Left hindlimb (tissue), 1 donor: ENCODE results near the gene ANAPC4.

Source experiments
- DNase-seq: peaks from one replicate; pipeline ENCODE4 v3.0.0-alpha.2; 2018

Gene ANAPC4

DNA sequence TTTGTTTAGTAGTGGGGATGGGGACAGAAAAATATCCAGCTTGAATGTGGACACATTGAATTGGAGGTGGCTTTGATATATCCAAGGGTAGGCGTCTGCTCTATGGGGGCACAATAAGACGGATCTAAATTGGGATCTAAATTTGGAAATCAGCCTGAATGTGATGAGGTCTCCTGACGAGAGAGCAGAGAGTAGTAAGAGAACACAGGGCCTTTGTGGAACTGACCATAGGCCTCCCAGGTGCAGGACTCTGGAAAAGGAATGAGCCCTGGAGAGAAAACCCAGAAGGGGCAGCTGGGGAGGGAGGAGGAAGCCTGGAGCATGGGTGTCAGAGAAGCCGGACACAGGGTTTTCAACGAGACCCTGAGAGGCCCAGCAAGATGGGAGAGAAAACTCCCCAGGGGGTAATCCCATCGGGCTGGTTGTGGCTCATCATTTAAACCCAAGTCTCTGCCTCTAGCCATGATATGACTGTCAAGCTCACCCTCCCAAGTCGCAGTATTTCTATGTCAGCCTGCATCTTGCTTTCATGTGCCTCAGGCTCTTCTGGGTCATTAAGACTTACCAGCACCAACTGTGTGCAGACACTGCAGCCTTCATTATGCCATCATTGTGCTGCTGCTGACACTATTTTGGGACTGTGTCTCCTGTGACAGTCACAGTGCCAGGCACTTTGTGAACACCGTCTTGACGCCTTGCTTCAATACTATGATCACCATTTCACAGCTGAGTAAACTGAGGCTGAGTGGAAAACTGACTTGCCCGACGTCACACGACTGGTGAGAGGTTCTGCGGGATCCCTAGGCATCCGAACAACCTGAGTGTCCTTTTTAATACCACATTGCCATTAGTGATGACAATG is 57.1 kb downstream of the ANAPC4 start:
- no peak for DNase-seq

DNA sequence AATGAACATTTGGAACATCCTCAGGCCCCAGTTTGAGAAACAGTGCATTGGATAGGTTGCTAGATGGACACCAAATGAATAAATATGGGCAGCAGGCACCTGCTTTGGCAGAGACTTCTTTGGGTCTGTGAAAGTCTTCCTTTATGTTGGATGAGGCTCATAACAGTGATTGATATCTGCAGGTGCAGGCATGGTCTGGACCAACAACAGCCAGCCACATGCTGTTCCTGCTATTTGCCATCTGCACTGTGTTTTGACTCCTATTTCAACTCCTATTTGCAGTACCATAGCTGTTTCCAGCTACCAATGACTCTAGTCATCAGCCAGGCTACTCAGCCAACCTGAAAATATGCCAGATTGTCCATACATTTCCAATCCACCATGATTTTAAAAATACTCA is 60.9 kb downstream of the ANAPC4 start:
- no peak for DNase-seq

DNA sequence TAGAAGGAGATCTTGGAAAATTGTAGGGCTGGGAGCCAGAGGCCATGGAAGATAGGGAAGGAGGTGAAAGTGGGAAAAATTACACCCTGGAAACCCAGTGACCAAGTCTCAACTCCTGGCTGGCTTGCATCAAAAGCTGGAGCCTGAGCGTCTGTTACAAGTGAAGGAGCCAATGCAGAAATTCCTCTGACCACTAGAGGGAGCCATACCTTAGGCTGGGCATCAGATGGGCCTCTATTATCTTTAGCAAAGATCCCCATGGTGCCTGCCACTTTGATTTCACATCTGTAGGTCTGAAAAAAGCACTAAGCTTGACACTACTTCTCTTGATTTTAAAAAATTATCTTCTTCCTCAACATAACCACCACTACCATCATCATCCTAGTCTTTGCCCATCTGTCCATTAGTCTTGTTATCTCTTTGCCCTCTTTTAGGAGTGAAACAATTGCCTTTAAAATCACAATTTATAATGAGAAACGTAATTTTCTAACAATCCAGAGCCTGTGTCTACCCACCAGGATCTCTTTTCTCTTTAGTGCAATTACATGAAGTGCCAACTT is 62.9 kb downstream of the ANAPC4 start:
- no peak for DNase-seq

DNA sequence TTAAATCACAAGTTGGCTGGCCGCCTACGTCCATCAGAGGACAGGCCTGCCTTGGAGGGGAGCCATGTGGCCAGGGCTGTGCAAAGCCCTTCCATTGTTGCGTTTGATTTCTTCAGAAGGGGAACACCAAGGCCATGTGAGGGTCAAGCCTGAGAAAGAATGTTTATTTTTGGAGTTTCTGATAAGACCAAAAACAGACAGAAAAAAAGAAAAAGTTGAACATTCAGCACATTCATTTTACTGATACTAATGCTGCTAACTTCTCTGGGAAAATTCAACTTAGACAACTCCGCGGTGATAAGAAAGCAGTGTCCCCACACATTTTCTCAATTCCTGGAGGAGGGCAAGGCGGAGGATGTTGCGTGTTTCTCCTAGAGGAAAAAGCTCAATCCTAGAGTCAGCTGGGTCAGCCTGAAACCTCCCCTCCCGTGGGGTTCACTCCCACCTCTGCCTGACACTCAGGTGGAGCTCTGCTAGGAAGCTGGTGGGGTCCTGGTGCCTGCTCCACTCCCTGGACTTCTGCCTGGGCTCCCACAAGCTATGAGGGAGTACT is 63.5 kb downstream of the ANAPC4 start:
- DNase-seq = no peak

DNA sequence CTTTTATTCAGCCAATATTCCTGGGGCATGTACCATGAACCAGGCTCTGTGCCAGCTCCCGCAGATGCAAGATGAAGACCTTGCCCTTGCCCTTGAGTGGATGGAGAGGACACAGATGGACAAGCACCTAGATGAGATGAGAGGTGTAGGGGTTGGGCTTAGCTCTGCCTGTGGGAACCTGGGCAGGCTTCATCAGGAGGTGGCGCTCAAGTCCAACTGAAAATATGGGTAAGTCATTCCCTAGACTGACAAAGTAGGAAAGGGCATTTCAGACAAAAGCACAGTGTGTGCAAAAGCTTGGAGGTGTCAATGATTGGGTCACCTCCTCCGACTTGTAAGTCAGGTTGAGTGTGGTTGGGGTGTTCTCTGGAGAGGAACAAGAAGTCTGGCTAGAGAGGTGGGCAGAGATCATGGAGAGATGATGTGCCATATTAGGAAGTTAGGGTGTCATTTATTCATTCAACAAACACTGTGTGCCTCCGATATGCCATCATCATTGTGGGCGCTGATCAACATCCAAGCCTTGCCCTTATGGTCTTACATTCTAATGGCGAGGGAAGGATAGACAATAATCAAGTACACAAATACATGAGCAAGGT is 64.6 kb downstream of the ANAPC4 start:
- peak; percentile 63 for DNase-seq

DNA sequence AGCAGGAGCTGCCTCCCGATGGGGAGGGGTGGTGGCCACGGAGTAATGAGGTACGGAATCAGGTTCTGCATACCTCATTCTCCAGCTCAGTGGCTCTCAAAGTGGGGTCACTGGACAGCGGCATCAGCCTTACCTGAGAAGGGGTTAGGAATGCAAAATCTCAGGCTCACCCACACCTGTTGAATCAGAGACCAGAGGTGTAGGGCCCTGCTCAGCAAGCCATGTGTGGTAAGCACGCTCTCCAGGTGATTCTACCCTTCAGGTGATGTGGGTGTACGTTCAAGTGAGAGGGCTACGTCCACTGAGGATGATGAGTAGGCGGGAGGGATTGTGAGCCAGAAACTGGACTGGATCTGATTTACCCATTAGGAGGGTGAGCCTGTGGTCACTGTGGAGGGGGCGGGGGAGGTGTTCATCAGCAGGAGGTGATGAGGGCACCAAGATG is 65.8 kb downstream of the ANAPC4 start:
- DNase-seq = no peak

DNA sequence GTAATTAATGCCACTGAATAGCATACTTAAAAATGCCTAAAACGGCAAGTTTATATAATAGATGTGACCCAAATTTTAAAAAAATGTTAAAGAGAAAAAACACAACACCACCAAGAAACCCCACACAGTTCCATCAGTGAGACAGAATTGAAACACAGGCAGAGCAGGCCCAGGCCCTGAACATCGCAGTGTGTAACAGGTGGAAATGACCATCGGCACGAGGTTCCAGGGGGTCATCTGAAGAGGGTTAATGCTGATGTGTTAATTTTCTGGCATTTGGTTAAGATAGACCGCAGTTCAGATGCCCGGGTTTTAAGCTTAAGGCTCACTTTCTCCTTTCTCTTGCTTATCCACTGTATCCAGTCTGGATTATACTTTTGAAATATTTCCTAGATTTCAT is 66.8 kb downstream of the ANAPC4 start:
- DNase-seq = no peak

DNA sequence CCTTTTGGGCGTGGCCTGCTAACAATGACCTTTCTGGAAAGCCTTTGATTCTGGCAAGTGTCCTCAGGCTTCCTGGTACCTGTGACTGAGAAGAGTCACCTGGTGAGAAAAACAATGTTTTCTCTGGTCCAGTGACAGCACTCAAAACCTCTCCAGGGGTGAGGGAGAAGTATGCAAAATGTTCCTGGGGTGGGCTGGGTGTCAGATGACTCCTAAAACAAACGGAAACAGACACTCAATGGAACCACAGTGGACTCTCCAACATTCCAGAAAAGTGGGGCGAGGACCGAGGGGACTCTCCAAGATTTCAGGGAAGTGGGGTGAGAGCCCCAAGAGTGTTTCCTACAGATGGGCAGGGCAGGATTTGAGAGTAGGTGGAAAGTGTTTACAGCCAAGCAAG is 69.5 kb downstream of the ANAPC4 start:
- no peak for DNase-seq

DNA sequence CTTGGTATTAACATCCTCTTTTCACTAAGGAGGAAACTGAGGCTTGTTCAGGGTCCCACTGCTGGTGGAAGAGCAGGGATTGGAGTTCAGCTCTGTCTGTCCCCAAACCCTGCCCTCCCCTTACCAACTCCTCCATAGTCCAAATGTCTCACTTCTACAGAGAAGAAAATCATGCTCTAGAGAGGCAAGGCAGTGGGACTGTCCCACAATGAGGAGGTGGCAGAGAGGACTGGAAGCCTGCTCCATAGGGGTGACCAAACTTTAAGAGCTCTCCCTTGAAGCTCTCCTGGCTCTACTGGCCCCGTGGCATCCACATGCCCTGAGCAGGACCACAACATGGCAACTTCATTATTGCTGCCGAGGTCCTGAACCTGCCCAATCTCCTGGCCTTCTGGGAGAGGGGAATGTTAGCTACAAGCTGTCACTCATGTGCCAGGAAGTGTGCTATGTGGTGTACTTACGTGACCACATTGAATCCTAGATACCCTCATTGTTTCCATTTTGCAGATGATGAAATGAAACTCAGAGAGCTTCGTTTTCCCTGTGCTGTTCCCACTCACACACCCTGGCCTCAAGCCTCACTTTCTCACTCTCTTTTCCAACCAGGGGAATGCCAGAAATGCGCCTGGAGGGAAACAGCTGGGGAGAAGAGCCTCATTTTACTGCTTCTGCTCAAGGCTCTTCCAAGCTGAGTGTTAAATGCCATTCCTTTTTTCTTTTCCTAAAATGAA is 71.5 kb downstream of the ANAPC4 start:
- peak; percentile 70 for DNase-seq

DNA sequence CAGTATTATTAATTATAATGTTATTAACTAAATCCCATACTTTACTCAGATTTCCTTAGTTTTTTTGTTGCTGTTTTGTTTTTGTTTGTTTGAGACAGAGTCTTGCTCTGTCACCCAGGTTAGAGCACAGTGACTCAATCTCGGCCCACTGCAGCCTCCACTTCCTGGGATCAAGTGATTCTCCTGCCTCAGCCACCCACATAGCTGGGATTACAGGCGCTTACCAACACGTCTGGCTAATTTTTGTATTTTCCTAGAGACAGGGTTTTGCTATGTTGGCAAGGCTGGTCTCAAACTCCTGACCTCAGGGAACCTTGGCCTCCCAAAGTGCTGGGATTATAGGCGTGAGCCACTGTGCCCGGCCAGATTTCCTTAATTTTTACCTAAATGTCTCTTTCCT is 72.2 kb downstream of the ANAPC4 start:
- no peak for DNase-seq

DNA sequence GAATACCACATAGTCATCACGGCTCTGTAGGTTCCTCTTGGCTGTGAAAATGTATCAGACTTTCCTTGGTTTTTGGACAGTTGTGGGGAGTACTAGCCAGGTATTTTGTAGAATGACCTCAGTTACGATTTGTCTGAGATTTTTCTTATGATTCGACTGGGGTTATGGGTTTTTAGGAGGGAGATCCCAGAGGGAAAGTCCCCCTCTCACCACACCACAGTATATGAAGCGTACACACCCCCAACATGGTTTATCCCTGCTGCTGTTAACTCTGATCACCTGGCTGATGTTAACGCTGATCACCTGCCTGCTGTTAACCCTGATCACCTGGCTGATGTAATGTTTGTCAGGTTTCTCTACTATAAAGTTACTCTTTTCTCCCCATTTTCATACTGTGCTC is 72.6 kb downstream of the ANAPC4 start:
- DNase-seq = no peak

DNA sequence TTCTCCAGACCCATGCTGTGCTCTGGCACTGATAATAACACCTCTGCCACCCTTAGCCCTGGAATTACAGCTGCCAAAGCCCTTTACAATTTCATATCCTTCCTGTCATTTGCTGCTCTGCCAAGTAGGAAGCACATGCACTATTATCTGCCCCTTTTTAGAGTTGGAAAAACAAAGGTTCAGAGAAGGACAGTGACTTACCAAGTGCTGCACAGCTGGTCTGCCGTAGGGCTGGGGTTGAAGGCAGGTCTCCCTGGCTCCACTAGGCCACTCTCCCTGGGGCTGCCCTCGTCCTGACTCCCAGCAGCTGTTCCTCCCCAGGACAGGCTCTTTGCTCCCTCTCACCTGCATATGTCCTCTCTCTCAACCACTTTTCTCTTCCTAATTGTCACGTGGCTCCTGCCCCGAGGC is 73.4 kb downstream of the ANAPC4 start:
- DNase-seq = no peak

DNA sequence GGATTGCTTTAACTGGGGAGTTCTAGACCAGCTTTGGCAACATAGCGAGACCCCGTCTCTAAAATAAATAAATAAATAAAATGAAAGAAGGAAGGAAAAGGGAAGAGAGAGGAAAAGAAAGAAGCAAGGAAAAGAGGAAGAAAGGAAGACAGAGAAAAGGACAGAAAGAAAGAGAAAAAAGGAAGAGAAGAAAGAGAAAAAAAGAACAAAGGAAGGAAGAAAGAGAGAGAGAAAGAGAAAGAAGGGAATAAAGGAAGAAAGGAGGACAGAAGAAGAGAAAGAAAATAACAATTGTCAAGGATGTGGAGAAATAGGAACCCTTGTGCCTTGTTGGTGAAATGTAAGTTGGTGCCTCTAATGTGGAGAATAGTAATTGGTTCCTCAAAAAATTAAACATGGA is 74.6 kb downstream of the ANAPC4 start:
- no peak for DNase-seq

DNA sequence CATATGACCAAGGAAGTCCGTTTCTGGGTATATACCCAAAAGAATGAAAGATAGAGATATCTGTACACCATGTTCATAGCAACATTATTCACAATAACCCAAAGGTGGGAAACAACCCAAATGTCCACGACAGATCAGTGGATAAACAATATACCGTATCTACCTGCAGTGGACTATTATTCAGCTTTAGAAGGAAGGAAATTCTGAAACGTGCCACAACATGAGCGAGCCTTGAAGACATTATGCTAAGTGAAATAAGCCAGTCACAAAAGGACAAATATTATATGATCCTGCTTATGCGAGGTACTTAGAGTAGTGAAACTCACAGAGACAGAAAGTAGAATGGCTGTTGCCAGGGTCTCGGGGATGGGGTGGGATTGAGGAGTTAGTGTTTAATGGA is 75.0 kb downstream of the ANAPC4 start:
- no peak for DNase-seq

DNA sequence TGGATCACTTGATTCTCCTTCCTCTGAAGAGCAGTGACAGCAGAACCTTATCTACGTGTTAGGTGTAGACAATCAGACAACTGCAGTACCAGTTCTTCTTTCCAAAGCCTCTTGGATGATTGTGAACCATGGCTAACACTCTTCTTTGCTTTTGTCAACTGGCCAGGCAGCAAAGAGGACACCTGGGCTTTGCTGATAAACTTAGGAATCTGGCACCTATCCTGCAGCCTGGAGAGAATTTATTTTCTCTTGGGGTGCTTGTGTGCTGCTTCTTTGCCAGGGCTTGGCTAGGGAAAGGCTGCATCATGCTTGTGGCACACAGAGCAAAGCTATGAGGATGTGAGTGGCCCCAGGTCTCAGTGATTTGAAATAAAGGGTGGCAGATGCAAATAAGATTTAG is 77.4 kb downstream of the ANAPC4 start:
- no peak for DNase-seq

DNA sequence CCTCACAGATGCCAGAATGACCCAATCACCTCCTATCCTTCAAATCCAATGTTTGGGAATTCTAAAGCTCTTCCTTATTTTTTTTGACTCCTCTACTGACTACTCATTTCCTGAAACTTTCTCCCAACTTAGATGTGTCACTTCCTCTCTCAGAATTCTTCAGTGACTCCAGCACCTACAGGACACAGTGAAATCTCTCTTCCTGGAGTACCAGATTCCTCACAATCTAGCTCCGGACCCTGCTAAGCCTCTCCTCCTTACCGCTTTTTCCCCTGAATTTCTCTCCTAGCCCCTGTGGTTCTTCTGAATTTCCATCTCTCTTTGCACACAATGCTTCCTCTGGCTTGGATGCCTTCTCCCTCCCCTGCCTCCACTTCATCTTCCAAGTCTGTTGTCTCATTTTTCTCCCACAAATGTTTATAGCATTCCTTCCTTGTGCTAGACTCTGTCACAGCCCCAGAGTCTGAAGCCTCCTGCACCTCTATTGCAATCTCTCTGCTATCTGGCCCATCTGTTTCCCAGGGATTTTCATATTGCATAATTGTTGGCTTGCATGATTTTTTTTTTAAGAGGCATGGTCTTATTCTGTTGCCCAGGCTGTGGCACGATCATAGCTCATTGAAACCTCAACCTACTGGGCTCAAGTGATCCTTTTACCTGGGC is 80.1 kb downstream of the ANAPC4 start:
- no peak for DNase-seq

DNA sequence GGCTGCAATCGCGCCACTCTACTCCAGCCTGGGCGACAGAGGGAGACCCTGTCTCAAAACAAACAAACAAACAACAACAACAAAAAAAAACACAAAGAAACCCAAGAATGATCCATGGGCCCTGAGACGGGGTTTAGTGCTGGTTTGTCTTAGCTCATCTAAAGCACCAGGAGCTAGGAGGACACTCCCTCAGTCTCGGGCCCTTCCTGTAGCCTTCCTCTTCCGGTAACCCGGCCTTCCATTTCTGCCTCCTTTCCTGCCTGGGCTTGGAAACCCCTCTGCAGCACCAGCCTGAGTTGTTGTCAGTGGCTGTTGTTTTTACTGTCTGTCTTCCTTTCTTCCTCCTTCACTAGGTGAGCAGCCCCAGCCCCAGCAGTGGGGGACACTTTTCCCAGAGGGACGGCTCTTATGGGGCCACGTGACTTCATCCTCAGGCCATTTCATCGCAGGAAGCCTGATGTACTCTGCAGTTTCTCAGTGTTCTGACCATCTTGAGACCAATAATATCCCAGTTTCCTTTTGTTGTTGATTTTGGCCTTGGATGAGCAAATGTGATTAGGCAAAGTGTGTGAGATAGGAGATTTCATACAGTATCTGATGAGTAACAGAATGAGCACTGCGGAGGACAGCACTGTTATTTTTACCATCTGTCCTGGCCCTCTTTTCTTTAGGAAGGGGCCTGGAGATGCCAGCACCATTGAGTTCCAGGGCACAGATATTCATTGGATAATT is 90.1 kb downstream of the ANAPC4 start:
- DNase-seq = no peak

DNA sequence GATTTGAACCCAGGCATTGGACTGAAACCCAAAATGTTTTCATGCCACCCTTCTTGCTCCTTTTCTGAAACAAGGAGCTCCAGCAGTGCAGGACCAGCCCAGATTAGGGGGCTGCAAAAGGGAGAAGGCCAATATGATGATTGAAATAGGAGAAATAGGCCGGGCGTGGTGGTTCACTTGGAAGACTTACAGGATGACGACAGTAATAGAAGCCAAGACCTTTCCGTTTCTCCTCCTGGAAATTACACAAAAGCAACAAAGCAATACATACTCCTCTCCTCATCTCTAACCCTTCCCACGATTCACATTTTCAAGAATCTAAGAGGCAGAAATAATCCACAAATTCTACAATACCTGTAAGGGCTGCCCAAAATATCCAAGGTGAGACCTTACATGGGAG is 90.8 kb downstream of the ANAPC4 start:
- no peak for DNase-seq
